GM12878 (cell line): ENCODE measurements around the gene ZNF396. TPM values are rescaled to one million over a fixed set of nuclear protein-coding genes. Genes with fewer than 3 reads are reported as not detected.
A peak's percentile ranks its signal among the peaks of the same experiment; 100 is the strongest.

ENCODE experiments used
- BCL11A ChIP-seq: IDR thresholded peaks from 2 replicates; pipeline ENCODE4 v1.6.1; 2011; ENCODE audit warnings: low read depth, low read length
- CBFB ChIP-seq: IDR thresholded peaks from 2 replicates; pipeline ENCODE4 v1.6.1; 2016; ENCODE audit warnings: antibody characterized with exemption, low read depth
- CBX5 ChIP-seq: sonication (generic); IDR thresholded peaks from 2 replicates; pipeline ENCODE4 v1.6.1; 2016; ENCODE audit warnings: low read depth, moderate library complexity, mild to moderate bottlenecking, inconsistent platforms
- CHD1 ChIP-seq: IDR thresholded peaks from 2 replicates; pipeline ENCODE4 v1.6.1; 2012; ENCODE audit warnings: low read depth, low read length, improper control_type of control experiment
- CHD4 ChIP-seq: fragments of 200-600 bp; sonication (generic); IDR thresholded peaks from 2 replicates; pipeline ENCODE4 v1.6.1; 2016; ENCODE audit warnings: mild to moderate bottlenecking
- FOS ChIP-seq: IDR thresholded peaks from 3 replicates; pipeline ENCODE4 v1.6.1; 2011; ENCODE audit warnings: borderline replicate concordance; ENCODE audit not compliant: insufficient read length; ENCODE audit errors: extremely low read depth
- JUNB ChIP-seq: IDR thresholded peaks from 2 replicates; pipeline ENCODE4 v1.6.1; 2016; ENCODE audit warnings: antibody characterized with exemption, mild to moderate bottlenecking
- KAT2A ChIP-seq: conservative IDR thresholded peaks from 2 replicates; pipeline ENCODE4 v1.6.1; 2011; ENCODE audit warnings: low read depth, low read length; ENCODE audit not compliant: control insufficient read depth
- NBN ChIP-seq: fragments of 450-650 bp; IDR thresholded peaks from 2 replicates; pipeline ENCODE4 v1.6.1; 2016
- NFXL1 ChIP-seq: fragments of 450-650 bp; IDR thresholded peaks from 2 replicates; pipeline ENCODE4 v1.6.1; 2017; ENCODE audit warnings: antibody characterized with exemption, mild to moderate bottlenecking, borderline replicate concordance
- NFYB ChIP-seq: IDR thresholded peaks from 2 replicates; pipeline ENCODE4 v1.6.1; 2011; ENCODE audit warnings: low read depth, mild to moderate bottlenecking, low read length, improper control_type of control experiment, moderate library complexity; ENCODE audit not compliant: insufficient read depth
- NRF1 ChIP-seq: conservative IDR thresholded peaks from 2 replicates; pipeline ENCODE4 v1.6.1; 2011; ENCODE audit warnings: mild to moderate bottlenecking, low read depth, low read length, improper control_type of control experiment
- PML ChIP-seq: IDR thresholded peaks from 2 replicates; pipeline ENCODE4 v1.6.1; 2012; ENCODE audit warnings: low read length, inconsistent platforms
- RBBP5 ChIP-seq: fragments of 200-600 bp; sonication (generic); conservative IDR thresholded peaks from 2 replicates; pipeline ENCODE4 v1.6.1; 2016
- SREBF1 ChIP-seq: IDR thresholded peaks from 2 replicates; pipeline ENCODE4 v1.6.1; 2012; ENCODE audit warnings: mild to moderate bottlenecking, low read length
- YY1 ChIP-seq: IDR thresholded peaks from 2 replicates; pipeline ENCODE4 v1.6.1; 2011; ENCODE audit warnings: low read depth, mild to moderate bottlenecking, low read length
- ZNF217 ChIP-seq: fragments of 450-650 bp; IDR thresholded peaks from 2 replicates; pipeline ENCODE4 v1.6.1; 2017; ENCODE audit warnings: antibody characterized with exemption, mild to moderate bottlenecking
- ZNF274 ChIP-seq: IDR thresholded peaks from one replicate; pipeline ENCODE4 v1.8.0; 2011; ENCODE audit not compliant: insufficient read length, insufficient read depth
- polyA plus RNA-seq, 11 experiments: library from polyadenylated mRNA; depleted of rRNA in 4 of 11; unstranded in 6 of 11; stranded (reverse) in 5 of 11; fragments of >200 nt; fragmentation: Nextera tagmentation in 4 of 11; fragmentation: Illumina TruSeq in 1 of 11; extraction: Ambion mirVana in 4 of 11; extraction: Trizol in 1 of 11; gene quantifications; 1 replicate in 1 of 11; 2 replicates in 10 of 11; pipeline versions ENCODE4 v1.2.1 to v1.2.3, GENCODE V29; 2011 to 2016; ENCODE audit warnings: inconsistent platforms in 2 of 11, missing spikeins in 2 of 11, low read depth in 1 of 11
- total RNA-seq, 4 experiments: library from RNA; depleted of rRNA in 3 of 4; stranded (reverse); fragments of >200 nt in 3 of 4; fragmentation: Illumina TruSeq in 1 of 4; extraction: Trizol in 1 of 4; gene quantifications; 2 replicates each; pipeline versions ENCODE4 v1.2.1 to v1.2.3, GENCODE V29; 2013 to 2021
- TF ChIP-seq, protein P1 (sequence below): fragments of 450-650 bp; IDR thresholded peaks from 2 replicates; pipeline ENCODE4 v1.6.1; 2017; ENCODE audit warnings: low read depth, mild to moderate bottlenecking, moderate library complexity
- TF ChIP-seq, protein P2 (sequence below): fragments of 450-650 bp; formaldehyde crosslinking; IDR thresholded peaks from 2 replicates; pipeline ENCODE4 v1.4.0; 2020; ENCODE audit warnings: mild to moderate bottlenecking, moderate library complexity
- TF ChIP-seq, protein P3 (sequence below): IDR thresholded peaks from 2 replicates; pipeline ENCODE4 v1.6.1; 2011; ENCODE audit warnings: low read depth, mild to moderate bottlenecking, low read length, moderate library complexity, borderline replicate concordance; ENCODE audit errors: extremely low read depth
- TF ChIP-seq, protein P4 (sequence below): IDR thresholded peaks from 2 replicates; pipeline ENCODE4 v1.6.1; 2011; ENCODE audit warnings: borderline replicate concordance, low read depth, mild to moderate bottlenecking, moderate library complexity, mixed read lengths, low read length; ENCODE audit not compliant: insufficient read depth; ENCODE audit errors: extremely low read length
- TF ChIP-seq, protein P5 (sequence below): IDR thresholded peaks from 2 replicates; pipeline ENCODE4 v1.6.1; 2012; ENCODE audit warnings: mild to moderate bottlenecking, low read depth, low read length

Gene ZNF396
- total and polyA plus RNA-seq, 10 of the 15 experiments (the other 5 are each of a cell fraction or from before 2014, with no cell fraction given), result 0.14 to 0.79 (median 0.47) TPM

DNA sequence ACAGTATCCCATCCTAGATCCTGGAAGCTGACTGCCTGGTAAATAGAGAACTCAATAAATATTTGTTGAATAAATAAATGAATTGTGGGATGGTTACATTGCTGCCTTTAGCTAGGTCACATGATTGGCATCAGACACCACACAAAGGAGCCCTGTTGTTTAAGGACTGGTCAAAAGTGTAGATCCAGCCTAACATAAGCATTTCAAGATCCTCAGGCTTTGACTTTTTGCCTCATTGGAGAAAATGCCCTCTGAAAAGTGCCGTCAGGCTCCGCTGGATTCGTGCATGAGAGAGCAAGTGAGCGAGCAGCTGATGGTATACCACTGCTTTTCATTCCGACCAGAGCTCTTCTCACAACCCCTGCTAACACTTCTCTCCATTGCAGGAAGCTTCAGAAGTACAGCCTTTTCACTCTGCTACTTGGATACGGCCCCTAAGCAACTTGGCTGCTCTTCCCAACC lies 31.6 kb downstream of the ZNF396 start (continued):
- TF ChIP-seq, protein P1, sequence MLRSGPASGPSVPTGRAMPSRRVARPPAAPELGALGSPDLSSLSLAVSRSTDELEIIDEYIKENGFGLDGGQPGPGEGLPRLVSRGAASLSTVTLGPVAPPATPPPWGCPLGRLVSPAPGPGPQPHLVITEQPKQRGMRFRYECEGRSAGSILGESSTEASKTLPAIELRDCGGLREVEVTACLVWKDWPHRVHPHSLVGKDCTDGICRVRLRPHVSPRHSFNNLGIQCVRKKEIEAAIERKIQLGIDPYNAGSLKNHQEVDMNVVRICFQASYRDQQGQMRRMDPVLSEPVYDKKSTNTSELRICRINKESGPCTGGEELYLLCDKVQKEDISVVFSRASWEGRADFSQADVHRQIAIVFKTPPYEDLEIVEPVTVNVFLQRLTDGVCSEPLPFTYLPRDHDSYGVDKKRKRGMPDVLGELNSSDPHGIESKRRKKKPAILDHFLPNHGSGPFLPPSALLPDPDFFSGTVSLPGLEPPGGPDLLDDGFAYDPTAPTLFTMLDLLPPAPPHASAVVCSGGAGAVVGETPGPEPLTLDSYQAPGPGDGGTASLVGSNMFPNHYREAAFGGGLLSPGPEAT, result no peak
- TF ChIP-seq NRF1 (no peak), RBBP5 (no peak), NFXL1 (no peak), PML (no peak), NFYB (no peak), FOS (no peak), ZNF217 (no peak), CHD1 (no peak), KAT2A (no peak), CHD4 (no peak), CBX5 (no peak), ZNF274 (no peak), BCL11A (0 out of 2 replicates have a peak, but pooled peaks have one; percentile 5), NBN (no peak), SREBF1 (no peak), CBFB (no peak), JUNB (peak; percentile 62; the same call in 1 of the 2 replicates), YY1 (no peak)
- TF ChIP-seq, protein P2, sequence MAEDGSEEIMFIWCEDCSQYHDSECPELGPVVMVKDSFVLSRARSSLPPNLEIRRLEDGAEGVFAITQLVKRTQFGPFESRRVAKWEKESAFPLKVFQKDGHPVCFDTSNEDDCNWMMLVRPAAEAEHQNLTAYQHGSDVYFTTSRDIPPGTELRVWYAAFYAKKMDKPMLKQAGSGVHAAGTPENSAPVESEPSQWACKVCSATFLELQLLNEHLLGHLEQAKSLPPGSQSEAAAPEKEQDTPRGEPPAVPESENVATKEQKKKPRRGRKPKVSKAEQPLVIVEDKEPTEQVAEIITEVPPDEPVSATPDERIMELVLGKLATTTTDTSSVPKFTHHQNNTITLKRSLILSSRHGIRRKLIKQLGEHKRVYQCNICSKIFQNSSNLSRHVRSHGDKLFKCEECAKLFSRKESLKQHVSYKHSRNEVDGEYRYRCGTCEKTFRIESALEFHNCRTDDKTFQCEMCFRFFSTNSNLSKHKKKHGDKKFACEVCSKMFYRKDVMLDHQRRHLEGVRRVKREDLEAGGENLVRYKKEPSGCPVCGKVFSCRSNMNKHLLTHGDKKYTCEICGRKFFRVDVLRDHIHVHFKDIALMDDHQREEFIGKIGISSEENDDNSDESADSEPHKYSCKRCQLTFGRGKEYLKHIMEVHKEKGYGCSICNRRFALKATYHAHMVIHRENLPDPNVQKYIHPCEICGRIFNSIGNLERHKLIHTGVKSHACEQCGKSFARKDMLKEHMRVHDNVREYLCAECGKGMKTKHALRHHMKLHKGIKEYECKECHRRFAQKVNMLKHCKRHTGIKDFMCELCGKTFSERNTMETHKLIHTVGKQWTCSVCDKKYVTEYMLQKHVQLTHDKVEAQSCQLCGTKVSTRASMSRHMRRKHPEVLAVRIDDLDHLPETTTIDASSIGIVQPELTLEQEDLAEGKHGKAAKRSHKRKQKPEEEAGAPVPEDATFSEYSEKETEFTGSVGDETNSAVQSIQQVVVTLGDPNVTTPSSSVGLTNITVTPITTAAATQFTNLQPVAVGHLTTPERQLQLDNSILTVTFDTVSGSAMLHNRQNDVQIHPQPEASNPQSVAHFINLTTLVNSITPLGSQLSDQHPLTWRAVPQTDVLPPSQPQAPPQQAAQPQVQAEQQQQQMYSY (CRISPR knock-in tag), result no peak
- TF ChIP-seq, protein P3, sequence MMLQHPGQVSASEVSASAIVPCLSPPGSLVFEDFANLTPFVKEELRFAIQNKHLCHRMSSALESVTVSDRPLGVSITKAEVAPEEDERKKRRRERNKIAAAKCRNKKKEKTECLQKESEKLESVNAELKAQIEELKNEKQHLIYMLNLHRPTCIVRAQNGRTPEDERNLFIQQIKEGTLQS, result no peak
- TF ChIP-seq, protein P4, sequence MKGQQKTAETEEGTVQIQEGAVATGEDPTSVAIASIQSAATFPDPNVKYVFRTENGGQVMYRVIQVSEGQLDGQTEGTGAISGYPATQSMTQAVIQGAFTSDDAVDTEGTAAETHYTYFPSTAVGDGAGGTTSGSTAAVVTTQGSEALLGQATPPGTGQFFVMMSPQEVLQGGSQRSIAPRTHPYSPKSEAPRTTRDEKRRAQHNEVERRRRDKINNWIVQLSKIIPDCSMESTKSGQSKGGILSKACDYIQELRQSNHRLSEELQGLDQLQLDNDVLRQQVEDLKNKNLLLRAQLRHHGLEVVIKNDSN, result peak; percentile 8
- TF ChIP-seq, protein P5, sequence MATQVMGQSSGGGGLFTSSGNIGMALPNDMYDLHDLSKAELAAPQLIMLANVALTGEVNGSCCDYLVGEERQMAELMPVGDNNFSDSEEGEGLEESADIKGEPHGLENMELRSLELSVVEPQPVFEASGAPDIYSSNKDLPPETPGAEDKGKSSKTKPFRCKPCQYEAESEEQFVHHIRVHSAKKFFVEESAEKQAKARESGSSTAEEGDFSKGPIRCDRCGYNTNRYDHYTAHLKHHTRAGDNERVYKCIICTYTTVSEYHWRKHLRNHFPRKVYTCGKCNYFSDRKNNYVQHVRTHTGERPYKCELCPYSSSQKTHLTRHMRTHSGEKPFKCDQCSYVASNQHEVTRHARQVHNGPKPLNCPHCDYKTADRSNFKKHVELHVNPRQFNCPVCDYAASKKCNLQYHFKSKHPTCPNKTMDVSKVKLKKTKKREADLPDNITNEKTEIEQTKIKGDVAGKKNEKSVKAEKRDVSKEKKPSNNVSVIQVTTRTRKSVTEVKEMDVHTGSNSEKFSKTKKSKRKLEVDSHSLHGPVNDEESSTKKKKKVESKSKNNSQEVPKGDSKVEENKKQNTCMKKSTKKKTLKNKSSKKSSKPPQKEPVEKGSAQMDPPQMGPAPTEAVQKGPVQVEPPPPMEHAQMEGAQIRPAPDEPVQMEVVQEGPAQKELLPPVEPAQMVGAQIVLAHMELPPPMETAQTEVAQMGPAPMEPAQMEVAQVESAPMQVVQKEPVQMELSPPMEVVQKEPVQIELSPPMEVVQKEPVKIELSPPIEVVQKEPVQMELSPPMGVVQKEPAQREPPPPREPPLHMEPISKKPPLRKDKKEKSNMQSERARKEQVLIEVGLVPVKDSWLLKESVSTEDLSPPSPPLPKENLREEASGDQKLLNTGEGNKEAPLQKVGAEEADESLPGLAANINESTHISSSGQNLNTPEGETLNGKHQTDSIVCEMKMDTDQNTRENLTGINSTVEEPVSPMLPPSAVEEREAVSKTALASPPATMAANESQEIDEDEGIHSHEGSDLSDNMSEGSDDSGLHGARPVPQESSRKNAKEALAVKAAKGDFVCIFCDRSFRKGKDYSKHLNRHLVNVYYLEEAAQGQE, result no peak
